SK-N-SH (cell line): ENCODE results near the gene MLLT3. TPM values are rescaled to one million over a fixed set of nuclear protein-coding genes. Genes with fewer than 3 reads are reported as not detected.

ENCODE experiments used
- CTCF ChIA-PET: fragments of 300-600, 350-600 bp; formaldehyde crosslinking; extraction: SDS; loops from one replicate; lab custom pipeline; 2021; lab: Yijun Ruan, JAX
- POLR2A ChIA-PET: fragments of 350-600 bp; sonication (Branson Sonifier 250); formaldehyde crosslinking; extraction: SDS; loops from one replicate; lab custom pipeline; 2020; ENCODE audit warnings: antibody characterized with exemption, inconsistent platforms; lab: Yijun Ruan, JAX
- DNase-seq: peaks from one replicate; pipeline ENCODE4 v3.0.0; 2012
- H2AFZ ChIP-seq: fragments of 200-600 bp; sonication (generic); 2 replicates; pipeline ENCODE4 v1.8.1; 2016; ENCODE audit warnings: antibody characterized with exemption, mild to moderate bottlenecking, low read depth
- H3F3A ChIP-seq: fragments of 200-600 bp; sonication (generic); replicated peaks from 2 replicates; pipeline ENCODE3; 2016; ENCODE audit warnings: antibody characterized with exemption, mild to moderate bottlenecking; ENCODE audit not compliant: insufficient read depth
- H3K27ac ChIP-seq, 2 experiments: fragments of 200-500 bp in 1 of 2; fragments of 200-600 bp in 1 of 2; sonication (Bioruptor generic) in 1 of 2; sonication (generic), shearing (Covaris generic) in 1 of 2; 2 replicates each; pipeline versions ENCODE4 v1.5.1 to v1.6.1; 2014 to 2016; ENCODE audit warnings: low read depth in 2 of 2, inconsistent platforms in 1 of 2, low read length in 1 of 2, mild to moderate bottlenecking in 1 of 2, mixed read lengths in 1 of 2
- H3K27me3 ChIP-seq: fragments of 200-600 bp; sonication (generic), shearing (Covaris generic); 2 replicates; pipeline ENCODE4 v1.6.1; 2016; ENCODE audit warnings: mixed run types; ENCODE audit not compliant: insufficient read depth
- H3K36me3 ChIP-seq, 2 experiments: fragments of 200-500 bp in 1 of 2; fragments of 200-600 bp in 1 of 2; sonication (Bioruptor generic) in 1 of 2; sonication (generic) in 1 of 2; replicated peaks in 1 of 2; 2 replicates each; pipeline versions ENCODE3 to v1.5.1; 2014 to 2016; ENCODE audit warnings: low read length in 1 of 2, mild to moderate bottlenecking in 1 of 2; ENCODE audit not compliant: insufficient read depth in 2 of 2, control insufficient read depth in 1 of 2
- H3K4me1 ChIP-seq, 2 experiments: fragments of 200-500 bp in 1 of 2; fragments of 200-600 bp in 1 of 2; sonication (Bioruptor generic) in 1 of 2; sonication (generic), shearing (Covaris generic) in 1 of 2; 2 replicates each; pipeline versions ENCODE4 v1.5.1 to v1.6.1; 2014 to 2016; ENCODE audit warnings: low read depth in 1 of 2, low read length in 1 of 2, mixed run types in 1 of 2; ENCODE audit not compliant: insufficient read depth in 2 of 2, control insufficient read depth in 1 of 2
- H3K4me2 ChIP-seq: fragments of 200-600 bp; sonication (generic), shearing (Covaris generic); 2 replicates; pipeline ENCODE4 v1.6.1; 2017; ENCODE audit warnings: mixed run types
- H3K4me3 ChIP-seq, 2 experiments: fragments of 200-500 bp in 1 of 2; fragments of 200-600 bp in 1 of 2; sonication (Bioruptor generic) in 1 of 2; sonication (generic), shearing (Covaris generic) in 1 of 2; 2 replicates each; pipeline versions ENCODE4 v1.5.1 to v1.8.1; 2014 to 2016; ENCODE audit warnings: low read depth in 2 of 2, inconsistent platforms in 1 of 2, low read length in 1 of 2, mild to moderate bottlenecking in 1 of 2, mixed read lengths in 1 of 2, moderate library complexity in 1 of 2
- H3K79me2 ChIP-seq: fragments of 200-600 bp; sonication (generic); 2 replicates; pipeline ENCODE4 v1.8.1; 2017; ENCODE audit warnings: mild to moderate bottlenecking; ENCODE audit not compliant: insufficient read depth
- H3K9ac ChIP-seq: fragments of 200-600 bp; sonication (generic); 2 replicates; pipeline ENCODE4 v1.6.1; 2017; ENCODE audit warnings: mixed run types
- H3K9me2 ChIP-seq: fragments of 200-600 bp; sonication (generic); 2 replicates; pipeline ENCODE4 v1.6.1; 2017; ENCODE audit warnings: mixed run types
- H3K9me3 ChIP-seq: fragments of 200-600 bp; sonication (generic); 2 replicates; pipeline ENCODE4 v1.6.1; 2017; ENCODE audit warnings: mixed run types, mild to moderate bottlenecking, moderate library complexity
- H4K20me1 ChIP-seq: fragments of 200-600 bp; sonication (generic); 2 replicates; pipeline ENCODE4 v1.6.1; 2017; ENCODE audit warnings: mild to moderate bottlenecking, mixed run types; ENCODE audit not compliant: insufficient read depth
- CHD2 ChIP-seq: fragments of 150-350 bp; IDR thresholded peaks from 2 replicates; pipeline ENCODE4 v1.6.1; 2018; ENCODE audit warnings: low read length; ENCODE audit not compliant: partially characterized antibody
- EP300 ChIP-seq, 2 experiments: IDR thresholded peaks; 2 replicates each; pipeline versions ENCODE4 v1.4.0 to v1.6.1; 2012; ENCODE audit warnings: borderline replicate concordance in 1 of 2, low read depth in 1 of 2, low read length in 1 of 2
- FOXJ3 ChIP-seq: sonication (generic); formaldehyde crosslinking; IDR thresholded peaks from 2 replicates; pipeline ENCODE4 v1.5.1; 2020; ENCODE audit warnings: mild to moderate bottlenecking, missing genetic modification reagents
- FOXM1 ChIP-seq: IDR thresholded peaks from 2 replicates; pipeline ENCODE4 v1.4.0; 2012; ENCODE audit warnings: low read depth, mild to moderate bottlenecking
- GABPA ChIP-seq: IDR thresholded peaks from 2 replicates; pipeline ENCODE4 v1.4.0; 2012; ENCODE audit warnings: low read depth, mild to moderate bottlenecking
- GATA2 ChIP-seq: sonication (generic); formaldehyde crosslinking; IDR thresholded peaks from 2 replicates; pipeline ENCODE4 v1.5.0; 2020; ENCODE audit warnings: mild to moderate bottlenecking, missing genetic modification reagents
- MEF2A ChIP-seq: IDR thresholded peaks from 2 replicates; pipeline ENCODE4 v1.4.0; 2012; ENCODE audit warnings: low read depth, borderline replicate concordance
- MXI1 ChIP-seq: IDR thresholded peaks from 2 replicates; pipeline ENCODE4 v1.6.1; 2012; ENCODE audit warnings: mild to moderate bottlenecking, low read depth, low read length, improper control_type of control experiment
- NFIC ChIP-seq: IDR thresholded peaks from 2 replicates; pipeline ENCODE4 v1.4.0; 2012; ENCODE audit warnings: borderline replicate concordance
- NRF1 ChIP-seq: IDR thresholded peaks from 2 replicates; pipeline ENCODE4 v1.6.1; 2012; ENCODE audit warnings: low read depth, mild to moderate bottlenecking, low read length
- POLR2AphosphoS5 ChIP-seq: IDR thresholded peaks from 2 replicates; pipeline ENCODE4 v1.6.1; 2012; ENCODE audit warnings: low read depth, low read length
- RAD21 ChIP-seq: IDR thresholded peaks from 2 replicates; pipeline ENCODE4 v1.6.1; 2012; ENCODE audit warnings: mild to moderate bottlenecking, low read length
- RCOR1 ChIP-seq: fragments of 150-350 bp; IDR thresholded peaks from 2 replicates; pipeline ENCODE4 v1.6.1; 2017; ENCODE audit warnings: antibody characterized with exemption, low read length
- RFX5 ChIP-seq: IDR thresholded peaks from 2 replicates; pipeline ENCODE4 v1.6.1; 2012; ENCODE audit warnings: mild to moderate bottlenecking, improper control_type of control experiment, low read length
- TAF1 ChIP-seq: IDR thresholded peaks from 2 replicates; pipeline ENCODE4 v1.6.1; 2012; ENCODE audit warnings: low read depth, mild to moderate bottlenecking, low read length, moderate library complexity, borderline replicate concordance
- TEAD4 ChIP-seq: IDR thresholded peaks from 2 replicates; pipeline ENCODE4 v1.4.0; 2012; ENCODE audit warnings: mild to moderate bottlenecking, borderline replicate concordance; ENCODE audit not compliant: insufficient read depth
- WGBS: methylation state at CpG from one replicate; pipeline ENCODE4 v1.1.6; 2017; ENCODE audit warnings: low lambda C conversion rate; 5-methylcytosine and 5-hydroxymethylcytosine counted together
- polyA plus RNA-seq, 3 experiments: library from polyadenylated mRNA; depleted of rRNA; stranded (reverse); fragments of >200 nt; gene quantifications; 2 replicates each; pipeline ENCODE4 v1.2.3, GENCODE V29; 2012
- TF ChIP-seq, protein P1 (sequence below): fragments of 150-350 bp; IDR thresholded peaks from 2 replicates; pipeline ENCODE4 v1.6.1; 2016; ENCODE audit warnings: mild to moderate bottlenecking, low read depth, low read length
- TF ChIP-seq, protein P2 (sequence below): IDR thresholded peaks from 2 replicates; pipeline ENCODE4 v1.4.0; 2012; ENCODE audit warnings: low read depth
- TF ChIP-seq, protein P3 (sequence below): fragments of 200-600 bp; sonication (generic); IDR thresholded peaks from 2 replicates; pipeline ENCODE4 v1.6.1; 2017; ENCODE audit warnings: antibody characterized with exemption, mild to moderate bottlenecking, moderate library complexity
- TF ChIP-seq, protein P4 (sequence below): IDR thresholded peaks from 2 replicates; pipeline ENCODE4 v1.6.1; 2012; ENCODE audit warnings: mild to moderate bottlenecking, low read depth, low read length, moderate library complexity

The MLLT3 gene
- polyA plus RNA-seq, 1 of the 3 experiments (the other 2 are of a cell fraction) = 3.9 TPM

DNA sequence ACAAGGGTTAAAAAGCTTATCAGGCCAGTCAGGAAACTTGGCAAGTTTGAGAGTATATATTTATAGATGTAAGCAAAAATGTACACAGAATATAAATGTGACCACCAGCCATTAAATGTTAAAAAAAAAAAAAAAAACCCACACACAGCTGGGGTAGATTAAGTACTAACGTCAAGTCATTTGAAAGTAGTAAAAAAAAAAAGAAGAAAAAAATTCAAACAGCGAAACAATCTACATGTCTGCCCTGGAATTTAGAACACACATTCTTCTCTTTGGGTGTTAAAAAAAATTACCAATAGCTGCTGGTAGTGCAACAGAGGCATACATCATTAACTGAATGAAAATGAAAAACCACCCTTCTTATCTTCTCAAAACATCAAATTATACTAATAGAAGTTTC lies 269.7 kb downstream of the MLLT3 start:
- no peak for DNase-seq
- Histone ChIP-seq H3K4me1 (peaks cover 15 to 33% of the 10 kb centered on the region in 2 experiments), H3K9ac (no peak overlapping the region), H3K36me3 (no peaks in the 10 kb centered on the region), H4K20me1 (no peaks in the 10 kb centered on the region), H2AFZ (no peak overlapping the region), H3K9me2 (no peaks in the 10 kb centered on the region), H3K27ac (peak overlapping the region in 1 of 2 experiments; percentile 87; a peak in 1 of 4 replicates), H3K9me3 (no peaks in the 10 kb centered on the region), H3K4me2 (no peak overlapping the region), H3F3A (peaks cover 10% of the 10 kb centered on the region), H3K27me3 (no peaks in the 10 kb centered on the region), H3K4me3 (no peak overlapping the region), H3K79me2 (no peaks in the 10 kb centered on the region)
- ChIA-PET POLR2A (no interaction called here), CTCF (interaction anchor here (1.0 to 2.4 kb wide), 5 partner anchors 285 to 888 kb away, joined by 3 to 16 read pairs (median 4); no protein-coding TSS in a partner anchor)
- WGBS = 81% methylated on average over 2 of the region's 2 CpGs
- TF ChIP-seq GABPA (no peak), FOXM1 (no peak), MXI1 (no peak), NFIC (no peak), EP300 (IDR thresholded peaks at IDR 0.05; ENCODE audit: borderline replicate concordance in 1 of 2, low read depth in 1 of 2, low read length in 1 of 2) (no peak), RAD21 (no peak), TAF1 (no peak), FOXJ3 (CRISPR knock-in tag) (no peak)
- TF ChIP-seq, protein P1, sequence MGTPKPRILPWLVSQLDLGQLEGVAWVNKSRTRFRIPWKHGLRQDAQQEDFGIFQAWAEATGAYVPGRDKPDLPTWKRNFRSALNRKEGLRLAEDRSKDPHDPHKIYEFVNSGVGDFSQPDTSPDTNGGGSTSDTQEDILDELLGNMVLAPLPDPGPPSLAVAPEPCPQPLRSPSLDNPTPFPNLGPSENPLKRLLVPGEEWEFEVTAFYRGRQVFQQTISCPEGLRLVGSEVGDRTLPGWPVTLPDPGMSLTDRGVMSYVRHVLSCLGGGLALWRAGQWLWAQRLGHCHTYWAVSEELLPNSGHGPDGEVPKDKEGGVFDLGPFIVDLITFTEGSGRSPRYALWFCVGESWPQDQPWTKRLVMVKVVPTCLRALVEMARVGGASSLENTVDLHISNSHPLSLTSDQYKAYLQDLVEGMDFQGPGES = no peak
- TF ChIP-seq, protein P2, sequence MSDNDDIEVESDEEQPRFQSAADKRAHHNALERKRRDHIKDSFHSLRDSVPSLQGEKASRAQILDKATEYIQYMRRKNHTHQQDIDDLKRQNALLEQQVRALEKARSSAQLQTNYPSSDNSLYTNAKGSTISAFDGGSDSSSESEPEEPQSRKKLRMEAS = no peak
- TF ChIP-seq, protein P3, sequence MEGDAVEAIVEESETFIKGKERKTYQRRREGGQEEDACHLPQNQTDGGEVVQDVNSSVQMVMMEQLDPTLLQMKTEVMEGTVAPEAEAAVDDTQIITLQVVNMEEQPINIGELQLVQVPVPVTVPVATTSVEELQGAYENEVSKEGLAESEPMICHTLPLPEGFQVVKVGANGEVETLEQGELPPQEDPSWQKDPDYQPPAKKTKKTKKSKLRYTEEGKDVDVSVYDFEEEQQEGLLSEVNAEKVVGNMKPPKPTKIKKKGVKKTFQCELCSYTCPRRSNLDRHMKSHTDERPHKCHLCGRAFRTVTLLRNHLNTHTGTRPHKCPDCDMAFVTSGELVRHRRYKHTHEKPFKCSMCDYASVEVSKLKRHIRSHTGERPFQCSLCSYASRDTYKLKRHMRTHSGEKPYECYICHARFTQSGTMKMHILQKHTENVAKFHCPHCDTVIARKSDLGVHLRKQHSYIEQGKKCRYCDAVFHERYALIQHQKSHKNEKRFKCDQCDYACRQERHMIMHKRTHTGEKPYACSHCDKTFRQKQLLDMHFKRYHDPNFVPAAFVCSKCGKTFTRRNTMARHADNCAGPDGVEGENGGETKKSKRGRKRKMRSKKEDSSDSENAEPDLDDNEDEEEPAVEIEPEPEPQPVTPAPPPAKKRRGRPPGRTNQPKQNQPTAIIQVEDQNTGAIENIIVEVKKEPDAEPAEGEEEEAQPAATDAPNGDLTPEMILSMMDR = no peak

DNA sequence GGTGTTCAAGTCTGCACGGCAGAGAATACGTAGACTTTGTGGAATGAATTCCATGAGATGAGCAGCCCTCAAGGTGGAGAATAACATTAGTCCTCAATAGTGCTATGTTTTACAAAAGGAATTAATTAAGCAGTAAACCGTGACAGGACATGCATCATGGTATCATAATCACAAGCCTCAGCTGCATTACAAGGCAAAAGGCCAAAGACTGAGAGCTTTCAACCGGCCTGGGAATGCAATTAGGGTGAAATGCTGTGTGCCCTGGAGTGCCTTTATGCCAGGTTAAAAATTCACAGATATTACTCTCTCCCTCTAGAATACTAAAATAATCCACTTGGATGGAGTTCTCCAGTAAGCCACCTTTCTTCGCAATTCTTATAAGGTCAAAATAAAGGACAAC lies 270.6 kb downstream of the MLLT3 start:
- Histone ChIP-seq H3K9ac (no peak overlapping the region), H3K9me3 (no peaks in the 10 kb centered on the region), H3K27me3 (no peaks in the 10 kb centered on the region), H3K4me1 (peaks cover 15 to 33% of the 10 kb centered on the region in 2 experiments), H3F3A (peaks cover 10% of the 10 kb centered on the region), H3K4me2 (no peak overlapping the region), H3K27ac (peak overlapping the region in 1 of 2 experiments; percentile 87; a peak in 2 of 4 replicates), H4K20me1 (no peaks in the 10 kb centered on the region), H3K79me2 (no peaks in the 10 kb centered on the region), H3K36me3 (no peaks in the 10 kb centered on the region), H3K4me3 (no peak overlapping the region), H2AFZ (no peak overlapping the region), H3K9me2 (no peaks in the 10 kb centered on the region)
- ChIA-PET CTCF (interaction anchor here (0.6 to 2.4 kb wide), 5 partner anchors 226 to 589 kb away, joined by 3 to 16 read pairs (median 4); no protein-coding TSS in a partner anchor), POLR2A (no interaction called here)
- 80% methylated on average over 5 of the region's 5 CpGs for WGBS
- DNase-seq = peak; percentile 61
- TF ChIP-seq RFX5 = no peak
- peak; percentile 28 for TF ChIP-seq RAD21
- TF ChIP-seq EP300 (IDR thresholded peaks at IDR 0.05; ENCODE audit: borderline replicate concordance in 1 of 2, low read depth in 1 of 2, low read length in 1 of 2) = peak in 1 of 2 experiments; percentile 85; a peak in 2 of 4 replicates
- TF ChIP-seq POLR2AphosphoS5 = no peak
- no peak for TF ChIP-seq TEAD4
- TF ChIP-seq GABPA = no peak
- no peak for TF ChIP-seq NRF1
- TF ChIP-seq CHD2 = peak; percentile 66
- TF ChIP-seq, protein P4, sequence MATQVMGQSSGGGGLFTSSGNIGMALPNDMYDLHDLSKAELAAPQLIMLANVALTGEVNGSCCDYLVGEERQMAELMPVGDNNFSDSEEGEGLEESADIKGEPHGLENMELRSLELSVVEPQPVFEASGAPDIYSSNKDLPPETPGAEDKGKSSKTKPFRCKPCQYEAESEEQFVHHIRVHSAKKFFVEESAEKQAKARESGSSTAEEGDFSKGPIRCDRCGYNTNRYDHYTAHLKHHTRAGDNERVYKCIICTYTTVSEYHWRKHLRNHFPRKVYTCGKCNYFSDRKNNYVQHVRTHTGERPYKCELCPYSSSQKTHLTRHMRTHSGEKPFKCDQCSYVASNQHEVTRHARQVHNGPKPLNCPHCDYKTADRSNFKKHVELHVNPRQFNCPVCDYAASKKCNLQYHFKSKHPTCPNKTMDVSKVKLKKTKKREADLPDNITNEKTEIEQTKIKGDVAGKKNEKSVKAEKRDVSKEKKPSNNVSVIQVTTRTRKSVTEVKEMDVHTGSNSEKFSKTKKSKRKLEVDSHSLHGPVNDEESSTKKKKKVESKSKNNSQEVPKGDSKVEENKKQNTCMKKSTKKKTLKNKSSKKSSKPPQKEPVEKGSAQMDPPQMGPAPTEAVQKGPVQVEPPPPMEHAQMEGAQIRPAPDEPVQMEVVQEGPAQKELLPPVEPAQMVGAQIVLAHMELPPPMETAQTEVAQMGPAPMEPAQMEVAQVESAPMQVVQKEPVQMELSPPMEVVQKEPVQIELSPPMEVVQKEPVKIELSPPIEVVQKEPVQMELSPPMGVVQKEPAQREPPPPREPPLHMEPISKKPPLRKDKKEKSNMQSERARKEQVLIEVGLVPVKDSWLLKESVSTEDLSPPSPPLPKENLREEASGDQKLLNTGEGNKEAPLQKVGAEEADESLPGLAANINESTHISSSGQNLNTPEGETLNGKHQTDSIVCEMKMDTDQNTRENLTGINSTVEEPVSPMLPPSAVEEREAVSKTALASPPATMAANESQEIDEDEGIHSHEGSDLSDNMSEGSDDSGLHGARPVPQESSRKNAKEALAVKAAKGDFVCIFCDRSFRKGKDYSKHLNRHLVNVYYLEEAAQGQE = no peak
- TF ChIP-seq MEF2A = no peak
- peak; percentile 98 for TF ChIP-seq RCOR1
- TF ChIP-seq GATA2 = peak; percentile 58
- TF ChIP-seq FOXJ3 (CRISPR knock-in tag) = 0 out of 2 replicates have a peak, but pooled peaks have one; percentile 47
